Loucy (cell line): ENCODE measurements around the gene TRPM2.

Experiments
- H2AFZ ChIP-seq: fragments of 200-600 bp; sonication (generic); 2 replicates; pipeline ENCODE4 v1.6.0; 2016; ENCODE audit warnings: antibody characterized with exemption, mild to moderate bottlenecking, low read length, moderate library complexity
- H3F3A ChIP-seq: fragments of 200-600 bp; 2 replicates; pipeline ENCODE4 v1.6.0; 2016; ENCODE audit warnings: antibody characterized with exemption, low read depth, mild to moderate bottlenecking
- H3K27me3 ChIP-seq: fragments of 200-600 bp; sonication (generic); 2 replicates; pipeline ENCODE4 v1.6.1; 2014; ENCODE audit warnings: low read length, mild to moderate bottlenecking; ENCODE audit not compliant: insufficient read depth, poor library complexity, severe bottlenecking
- H3K36me3 ChIP-seq: fragments of 200-600 bp; sonication (generic); 2 replicates; pipeline ENCODE4 v1.6.1; 2016; ENCODE audit warnings: low read length; ENCODE audit not compliant: insufficient read depth
- H3K4me1 ChIP-seq: fragments of 200-600 bp; sonication (generic); 2 replicates; pipeline ENCODE4 v1.5.1; 2014; ENCODE audit warnings: low read length, mild to moderate bottlenecking; ENCODE audit not compliant: insufficient read depth, poor library complexity, severe bottlenecking
- H3K4me2 ChIP-seq: fragments of 200-600 bp; sonication (generic); 2 replicates; pipeline ENCODE4 v1.6.0; 2014; ENCODE audit warnings: antibody characterized with exemption, low read length, low read depth, mild to moderate bottlenecking; ENCODE audit not compliant: poor library complexity, severe bottlenecking
- H3K4me3 ChIP-seq: fragments of 200-600 bp; sonication (generic); 2 replicates; pipeline ENCODE4 v1.5.1; 2014; ENCODE audit warnings: low read length, mild to moderate bottlenecking, mixed read lengths; ENCODE audit not compliant: poor library complexity, severe bottlenecking
- H3K79me2 ChIP-seq: fragments of 200-600 bp; sonication (generic); 2 replicates; pipeline ENCODE4 v1.6.1; 2014; ENCODE audit warnings: low read length; ENCODE audit not compliant: insufficient read depth
- H3K9ac ChIP-seq: fragments of 200-600 bp; sonication (generic); 2 replicates; pipeline ENCODE4 v1.6.0; 2014; ENCODE audit warnings: mild to moderate bottlenecking, low read depth, low read length, moderate library complexity; ENCODE audit not compliant: poor library complexity, severe bottlenecking
- H3K9me2 ChIP-seq: fragments of 200-600 bp; sonication (generic); replicated peaks from 2 replicates; pipeline ENCODE4 v1.6.1; 2016; ENCODE audit warnings: low read depth, low read length, mixed read lengths
- H3K9me3 ChIP-seq: fragments of 200-600 bp; sonication (generic); 2 replicates; pipeline ENCODE4 v1.6.1; 2014; ENCODE audit warnings: mild to moderate bottlenecking, antibody characterized with exemption, low read length, low read depth; ENCODE audit not compliant: insufficient read depth
- H4K20me1 ChIP-seq: fragments of 200-600 bp; sonication (generic); 2 replicates; pipeline ENCODE4 v1.6.0; 2014; ENCODE audit warnings: antibody characterized with exemption, low read length, mild to moderate bottlenecking; ENCODE audit not compliant: insufficient read depth, poor library complexity, severe bottlenecking
- EZH2phosphoT487 ChIP-seq: fragments of 200-600 bp; IDR thresholded peaks from 2 replicates; pipeline ENCODE4 v1.6.1; 2018; ENCODE audit warnings: antibody characterized with exemption, mild to moderate bottlenecking, moderate library complexity, borderline replicate concordance
- TF ChIP-seq, protein P1 (sequence below): fragments of 200-600 bp; sonication (generic); conservative IDR thresholded peaks from 2 replicates; pipeline ENCODE4 v1.5.1; 2014; ENCODE audit warnings: mild to moderate bottlenecking, antibody characterized with exemption, low read length

TRPM2 gene

GRCh38 chr21:44305691-44306090, 47.7 kb upstream of the TRPM2 start:
- TF ChIP-seq, protein P1, sequence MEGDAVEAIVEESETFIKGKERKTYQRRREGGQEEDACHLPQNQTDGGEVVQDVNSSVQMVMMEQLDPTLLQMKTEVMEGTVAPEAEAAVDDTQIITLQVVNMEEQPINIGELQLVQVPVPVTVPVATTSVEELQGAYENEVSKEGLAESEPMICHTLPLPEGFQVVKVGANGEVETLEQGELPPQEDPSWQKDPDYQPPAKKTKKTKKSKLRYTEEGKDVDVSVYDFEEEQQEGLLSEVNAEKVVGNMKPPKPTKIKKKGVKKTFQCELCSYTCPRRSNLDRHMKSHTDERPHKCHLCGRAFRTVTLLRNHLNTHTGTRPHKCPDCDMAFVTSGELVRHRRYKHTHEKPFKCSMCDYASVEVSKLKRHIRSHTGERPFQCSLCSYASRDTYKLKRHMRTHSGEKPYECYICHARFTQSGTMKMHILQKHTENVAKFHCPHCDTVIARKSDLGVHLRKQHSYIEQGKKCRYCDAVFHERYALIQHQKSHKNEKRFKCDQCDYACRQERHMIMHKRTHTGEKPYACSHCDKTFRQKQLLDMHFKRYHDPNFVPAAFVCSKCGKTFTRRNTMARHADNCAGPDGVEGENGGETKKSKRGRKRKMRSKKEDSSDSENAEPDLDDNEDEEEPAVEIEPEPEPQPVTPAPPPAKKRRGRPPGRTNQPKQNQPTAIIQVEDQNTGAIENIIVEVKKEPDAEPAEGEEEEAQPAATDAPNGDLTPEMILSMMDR, result no peak
- TF ChIP-seq EZH2phosphoT487, result no peak
- peaks cover 60% of the 10 kb centered on the region for H3K79me2 ChIP-seq
- H3K4me2 ChIP-seq, result peak overlapping the region; percentile 94
- H3K4me3 ChIP-seq, result no peak overlapping the region
- peaks cover 41% of the 10 kb centered on the region for H3K4me1 ChIP-seq
- no peaks in the 10 kb centered on the region for H3K27me3 ChIP-seq
- H4K20me1 ChIP-seq, result peaks cover 46% of the 10 kb centered on the region
- no peaks in the 10 kb centered on the region for H3F3A ChIP-seq
- H3K9me3 ChIP-seq, result no peaks in the 10 kb centered on the region
- H3K9ac ChIP-seq, result peak overlapping the region; percentile 41
- H3K36me3 ChIP-seq, result peaks cover 25% of the 10 kb centered on the region; the same call in 1 of the 2 replicates
- H2AFZ ChIP-seq, result no peak overlapping the region
- H3K9me2 ChIP-seq, result no peaks in the 10 kb centered on the region

GRCh38 chr21:44306936-44307704, 46.3 kb upstream of the TRPM2 start:
- Histone ChIP-seq H3K4me2 (no peak overlapping the region), H3K36me3 (peaks cover 39% of the 10 kb centered on the region; the same call in 1 of the 2 replicates), H3K4me1 (peaks cover 29% of the 10 kb centered on the region), H3K4me3 (no peak overlapping the region), H3K27me3 (no peaks in the 10 kb centered on the region), H3F3A (no peaks in the 10 kb centered on the region), H2AFZ (no peak overlapping the region), H3K79me2 (peaks cover 46% of the 10 kb centered on the region), H4K20me1 (peaks cover 34% of the 10 kb centered on the region), H3K9me2 (no peaks in the 10 kb centered on the region), H3K9me3 (no peaks in the 10 kb centered on the region), H3K9ac (no peak overlapping the region)
- TF ChIP-seq, protein P1, result no peak

GRCh38 chr21:44310628-44311507, 42.6 kb upstream of the TRPM2 start:
- H4K20me1 ChIP-seq, result peaks cover 10% of the 10 kb centered on the region

More at GRCh38 chr21:44310628-44311507, 42.6 kb upstream of the TRPM2 start:
- Histone ChIP-seq H3K4me3 (no peak overlapping the region), H3K9ac (no peak overlapping the region), H3K4me1 (no peaks in the 10 kb centered on the region), H2AFZ (no peak overlapping the region), H3F3A (no peaks in the 10 kb centered on the region), H3K9me2 (no peaks in the 10 kb centered on the region), H3K9me3 (no peaks in the 10 kb centered on the region), H3K36me3 (peaks cover 64% of the 10 kb centered on the region; the same call in 1 of the 2 replicates), H3K79me2 (peaks cover 9% of the 10 kb centered on the region; the same call in 1 of the 2 replicates), H3K4me2 (no peak overlapping the region), H3K27me3 (no peaks in the 10 kb centered on the region)
- TF ChIP-seq, protein P1, result no peak
- no peak for TF ChIP-seq EZH2phosphoT487
